ENCODE measurements around the gene ADRA1B.

- no peak for TF ChIP-seq POLR2A (IDR thresholded peaks at IDR 0.05; ENCODE audit: low read depth, low read length)
- TF ChIP-seq POLR2AphosphoS5 (IDR thresholded peaks at IDR 0.05; ENCODE audit: low read depth, low read length), result no peak
Observed at GRCh38 chr5:159903131-159903530, 13.2 kb upstream of the ADRA1B start.

All from GM12892 (cell line).